Endothelial cell of coronary artery (primary cell): ENCODE data around the gene ZBTB1. TPM values are rescaled to one million over a fixed set of nuclear protein-coding genes. Genes with fewer than 3 reads are reported as not detected.

Source experiments
- total RNA-seq: library from RNA; depleted of rRNA; stranded (reverse); fragments of >200 nt; gene quantifications from 2 replicates; pipeline ENCODE4 v1.2.3, GENCODE V29; 2014

The ZBTB1 gene
- total RNA-seq, result 37.9 and 43.4 TPM in 2 replicates

DNA sequence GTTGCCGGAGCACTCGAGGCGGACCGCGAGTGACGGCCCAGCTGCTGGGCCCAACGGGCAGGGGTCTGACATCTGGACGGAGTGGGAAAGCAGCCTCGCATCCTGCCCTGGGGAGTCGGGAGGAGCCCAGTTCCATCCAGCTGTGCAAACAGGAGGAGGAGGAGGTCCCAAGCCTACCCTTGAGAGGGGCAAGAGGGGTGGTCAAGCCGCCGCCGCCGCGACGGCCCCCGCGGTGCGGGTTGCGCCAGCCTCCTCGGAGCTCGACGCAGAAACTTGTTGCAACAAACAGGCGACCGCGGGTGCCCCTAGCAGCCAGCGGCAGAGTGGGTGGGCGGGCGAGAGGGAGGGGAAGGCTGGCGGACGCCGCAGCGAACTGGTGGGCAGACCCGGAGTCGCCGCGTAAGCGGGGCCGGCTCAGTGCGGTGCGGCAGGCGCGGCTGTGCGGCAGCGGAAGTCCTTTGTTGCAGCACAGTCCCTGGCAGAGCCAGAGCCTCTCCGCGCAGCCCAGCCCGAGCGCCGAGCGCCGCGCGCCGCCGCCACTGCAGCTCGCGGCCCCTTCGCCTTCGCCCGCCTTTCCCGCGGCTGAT, at the start of gene ZBTB1:
Gene ZBTB1 (plus strand): TSS at position 461 of the 587 bp plus-strand sequence. CDS start 16,735 bp downstream, outside the sequence.

DNA sequence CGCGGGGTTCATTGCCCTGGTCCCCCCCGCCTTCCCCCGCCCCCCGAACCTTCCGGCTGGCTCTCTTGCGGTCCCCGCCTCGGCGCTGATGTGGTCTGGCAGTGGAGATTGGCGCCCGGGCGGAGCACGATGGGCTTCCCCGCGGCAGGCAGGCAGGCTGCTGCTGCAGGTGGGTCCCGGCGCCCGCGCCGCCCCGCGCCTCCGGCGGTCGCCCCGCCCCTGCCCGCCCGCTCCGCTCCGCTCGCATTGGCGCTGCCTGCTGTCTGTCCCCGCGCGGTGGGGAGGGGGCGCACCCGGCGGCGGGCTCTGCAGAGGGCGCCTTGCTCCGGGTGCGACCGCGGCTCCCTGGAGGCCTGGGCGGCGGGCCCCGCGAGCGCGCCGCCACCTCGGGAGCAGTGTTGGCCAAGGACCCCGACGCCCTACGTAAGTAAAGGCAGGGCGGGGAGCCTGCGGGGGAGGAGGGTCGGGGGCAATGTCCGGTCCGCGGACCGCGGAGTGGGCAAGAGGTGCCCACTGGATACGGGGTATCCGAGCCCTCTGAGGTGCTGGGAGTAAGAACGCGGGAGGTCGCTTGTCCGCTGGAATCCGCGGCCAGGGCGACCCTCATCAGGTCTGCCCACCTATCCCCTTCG, 39.3 kb upstream of the ZBTB1 start, which contains the start of gene AKAP5:
Gene AKAP5 (plus strand): TSS at position 309 of the 632 bp plus-strand sequence. CDS start 2,896 bp downstream, outside the sequence.

DNA sequence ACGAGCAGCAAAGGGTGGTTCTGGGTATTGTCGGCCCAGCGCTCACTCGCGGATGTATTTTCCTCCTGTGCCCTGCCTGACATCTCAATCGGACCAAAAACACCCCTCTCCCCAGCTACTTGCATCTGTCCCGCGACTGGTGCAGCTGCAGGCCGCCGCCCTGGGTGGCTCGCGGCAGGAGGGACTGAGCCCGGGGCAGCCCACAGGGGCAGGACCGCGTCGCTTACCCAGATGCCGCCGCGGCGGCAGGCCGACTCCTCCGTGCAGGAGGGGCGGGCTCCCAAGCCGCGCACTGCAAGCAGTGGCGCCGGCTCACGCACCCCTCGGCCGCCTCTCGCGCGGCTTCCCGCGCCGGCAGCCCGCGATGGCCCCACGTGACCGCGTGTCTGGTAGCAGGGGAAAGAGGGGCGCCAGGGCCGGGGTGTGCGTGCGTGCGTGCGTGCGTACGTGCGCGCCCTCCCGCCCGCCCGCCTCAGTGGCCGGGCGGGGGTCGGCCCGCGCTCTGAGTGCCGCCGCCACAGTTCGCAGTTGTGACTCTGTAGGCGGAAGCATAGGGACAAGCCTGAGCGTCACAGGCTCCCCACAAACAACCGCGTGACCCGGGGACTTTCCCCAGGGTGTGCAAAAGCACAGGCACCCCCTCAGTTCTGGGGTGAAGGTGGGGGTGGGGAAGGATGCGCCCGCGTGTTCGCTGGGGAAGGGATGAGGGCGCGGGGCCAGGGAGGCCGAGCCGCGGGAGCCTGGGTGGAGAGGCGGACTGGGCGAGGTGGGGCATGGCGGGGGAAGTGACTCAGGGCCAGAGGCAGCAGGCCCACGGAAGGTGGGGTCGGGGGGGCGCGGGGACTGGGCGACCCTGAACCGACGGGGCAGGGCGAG, 898 bp upstream of the ZBTB1 start, which contains the start of gene ZBTB25:
Gene ZBTB25 (minus strand): TSS at position 405 of the 876 bp plus-strand sequence. CDS start 13,305 bp downstream, outside the sequence.

GRCh38 chr14:64540208-64541202, 35.9 kb downstream of the ZBTB1 start, which contains the start of gene HSPA2:
HSPA2 (plus strand) TSS chr14:64540741; CDS start chr14:64540850, 109 bp downstream.

GRCh38 chr14:64549791-64550620, 45.4 kb downstream of the ZBTB1 start, which contains the start of gene PPP1R36:
PPP1R36 (plus strand) TSS chr14:64549961; CDS start chr14:64549998, 37 bp downstream.

Other genes starting within 250 kb of the ZBTB1 start
- gene ESR2, start 210.4 kb upstream of the ZBTB1 start, total RNA-seq, result 0.18 and 0.47 TPM in 2 replicates
- gene MTHFD1, start 116.4 kb upstream of the ZBTB1 start, total RNA-seq, result 46.1 and 58.2 TPM in 2 replicates
- 0.28 and 0.36 TPM in 2 replicates for gene AKAP5, start 39.3 kb upstream of the ZBTB1 start, total RNA-seq
- gene ZBTB25, start 932 bp upstream of the ZBTB1 start, total RNA-seq, result 2.3 and 5.5 TPM in 2 replicates
- gene HSPA2, start 36.0 kb downstream of the ZBTB1 start, total RNA-seq, result 2.7 and 7.9 TPM in 2 replicates
- gene PPP1R36, start 45.2 kb downstream of the ZBTB1 start, total RNA-seq, result 0.27 and 0.85 TPM in 2 replicates
- gene PLEKHG3, start 199.7 kb downstream of the ZBTB1 start, total RNA-seq, result 3.6 and 5.2 TPM in 2 replicates